Cardiac fibroblast (primary cell): ENCODE results near the gene RAMAC.

Experiments
- DNase-seq, 2 donors: peaks; one replicate each; pipeline versions ENCODE4 v3.0.0 to v3.0.0-alpha.2; 2010; ENCODE audit warnings: low read depth in 2 of 2
- H3K4me3 ChIP-seq, 2 donors: replicated peaks in 1 of 2; 1 replicate in 1 of 2; 2 replicates in 1 of 2; pipeline ENCODE4 v1.5.1; 2011; ENCODE audit warnings: low read depth in 2 of 2, low read length in 2 of 2, mild to moderate bottlenecking in 2 of 2, moderate library complexity in 1 of 2
- TF ChIP-seq, protein P1 (sequence below): IDR thresholded peaks from one replicate; pipeline ENCODE4 v1.5.1; 2011; ENCODE audit warnings: low read depth, mild to moderate bottlenecking, low read length, inconsistent platforms

Gene RAMAC

DNA sequence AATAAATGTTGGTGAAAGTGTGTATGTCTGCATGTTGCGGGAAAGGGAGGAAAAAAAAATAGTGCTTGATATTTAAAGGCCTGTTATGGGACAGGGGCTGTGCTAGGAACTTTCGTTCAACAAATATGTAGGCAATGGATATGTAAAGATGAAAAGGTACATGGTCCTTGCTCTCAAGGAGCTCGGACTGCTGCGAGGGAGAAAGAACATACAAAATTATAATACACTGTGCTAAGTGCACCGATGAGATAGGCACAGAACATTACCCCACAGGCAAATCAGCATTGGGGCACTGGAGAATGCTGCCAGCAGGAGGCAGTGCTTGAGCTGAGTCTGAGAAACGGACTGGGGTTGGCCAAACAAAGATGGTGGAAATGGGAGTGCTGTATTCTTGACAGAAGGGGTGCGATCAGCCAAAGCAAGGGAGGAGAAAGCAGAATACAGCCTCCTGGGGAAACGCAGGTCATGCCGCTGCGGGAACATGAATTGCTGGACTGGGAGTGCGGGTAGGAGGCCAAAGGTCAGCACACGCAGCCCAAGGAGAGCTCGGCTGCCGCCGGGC, 24.8 kb downstream of the RAMAC start:
- DNase-seq: peak; percentile 87 to 88
- peak overlapping the region; percentile 80 to 83 for H3K4me3 ChIP-seq
- TF ChIP-seq, protein P1, sequence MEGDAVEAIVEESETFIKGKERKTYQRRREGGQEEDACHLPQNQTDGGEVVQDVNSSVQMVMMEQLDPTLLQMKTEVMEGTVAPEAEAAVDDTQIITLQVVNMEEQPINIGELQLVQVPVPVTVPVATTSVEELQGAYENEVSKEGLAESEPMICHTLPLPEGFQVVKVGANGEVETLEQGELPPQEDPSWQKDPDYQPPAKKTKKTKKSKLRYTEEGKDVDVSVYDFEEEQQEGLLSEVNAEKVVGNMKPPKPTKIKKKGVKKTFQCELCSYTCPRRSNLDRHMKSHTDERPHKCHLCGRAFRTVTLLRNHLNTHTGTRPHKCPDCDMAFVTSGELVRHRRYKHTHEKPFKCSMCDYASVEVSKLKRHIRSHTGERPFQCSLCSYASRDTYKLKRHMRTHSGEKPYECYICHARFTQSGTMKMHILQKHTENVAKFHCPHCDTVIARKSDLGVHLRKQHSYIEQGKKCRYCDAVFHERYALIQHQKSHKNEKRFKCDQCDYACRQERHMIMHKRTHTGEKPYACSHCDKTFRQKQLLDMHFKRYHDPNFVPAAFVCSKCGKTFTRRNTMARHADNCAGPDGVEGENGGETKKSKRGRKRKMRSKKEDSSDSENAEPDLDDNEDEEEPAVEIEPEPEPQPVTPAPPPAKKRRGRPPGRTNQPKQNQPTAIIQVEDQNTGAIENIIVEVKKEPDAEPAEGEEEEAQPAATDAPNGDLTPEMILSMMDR: peak; percentile 94

DNA sequence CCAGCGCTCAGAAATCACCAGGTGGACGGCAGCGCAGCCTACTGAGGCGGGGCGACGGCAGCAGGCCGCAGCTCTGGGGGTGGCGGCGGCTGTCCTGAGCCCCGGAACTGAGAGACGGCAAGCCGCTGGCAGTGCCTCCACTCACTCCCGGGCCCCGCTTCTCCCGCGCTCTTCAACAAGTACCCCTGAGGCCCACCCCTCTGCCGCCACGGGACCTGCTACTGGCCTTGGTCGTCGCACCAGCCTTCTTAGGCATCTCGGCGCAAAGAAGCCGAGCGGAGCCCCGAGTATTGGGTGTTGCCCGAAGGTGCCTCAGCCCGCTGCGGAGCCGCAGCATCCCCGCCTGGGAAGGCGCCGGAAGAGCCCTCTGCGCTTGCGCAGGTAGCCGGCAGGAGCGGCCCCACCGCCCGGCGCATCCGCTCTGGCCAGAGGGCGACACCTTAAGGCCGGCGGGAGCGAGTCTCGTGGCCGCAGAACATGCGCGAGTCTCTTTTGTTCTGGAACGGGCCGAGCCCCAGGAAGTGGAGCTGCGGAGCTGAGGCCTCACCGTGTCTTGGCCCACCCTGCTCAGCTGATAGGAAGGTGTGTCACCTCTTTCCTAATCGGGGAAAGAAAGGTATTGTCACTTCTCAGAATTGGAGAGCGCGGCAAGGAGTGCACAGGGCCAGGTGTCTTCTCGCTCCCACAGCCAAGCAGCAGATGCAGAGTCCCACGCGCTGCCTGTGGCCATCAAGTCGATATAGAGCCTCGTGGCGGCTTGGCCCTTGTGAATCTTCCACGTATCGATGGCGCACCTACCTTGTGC, 25.5 kb downstream of the RAMAC start, which contains the start of gene C15orf40:
TSS of gene C15orf40 (minus strand) at position 369 of the 805 bp plus-strand sequence. CDS start at position 337, 32 bp downstream.
- TF ChIP-seq, protein P1: peak; percentile 60
- peak; percentile 90 to 94 for DNase-seq
- H3K4me3 ChIP-seq: peak within 1 kb of the TSS; percentile 80 to 83

DNA sequence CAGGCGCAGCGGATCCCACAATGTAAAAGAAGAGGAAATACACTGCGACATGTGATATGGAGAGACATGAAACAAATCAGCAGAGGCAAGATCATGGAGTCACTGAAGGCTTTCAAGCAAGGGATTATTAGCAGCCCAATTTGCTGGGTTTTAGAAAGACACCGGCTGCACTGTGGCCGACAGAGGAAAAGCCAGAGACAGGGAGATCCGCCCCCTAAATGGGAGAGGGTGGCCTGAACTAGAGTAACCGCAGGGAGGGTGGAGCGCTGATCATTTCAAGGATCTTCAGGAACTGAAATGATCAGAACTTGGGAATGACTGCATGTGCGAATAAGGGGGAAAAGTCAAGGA, 26.0 kb downstream of the RAMAC start:
- H3K4me3 ChIP-seq: peak overlapping the region; percentile 80 to 83
- TF ChIP-seq, protein P1: no peak
- DNase-seq: no peak

DNA sequence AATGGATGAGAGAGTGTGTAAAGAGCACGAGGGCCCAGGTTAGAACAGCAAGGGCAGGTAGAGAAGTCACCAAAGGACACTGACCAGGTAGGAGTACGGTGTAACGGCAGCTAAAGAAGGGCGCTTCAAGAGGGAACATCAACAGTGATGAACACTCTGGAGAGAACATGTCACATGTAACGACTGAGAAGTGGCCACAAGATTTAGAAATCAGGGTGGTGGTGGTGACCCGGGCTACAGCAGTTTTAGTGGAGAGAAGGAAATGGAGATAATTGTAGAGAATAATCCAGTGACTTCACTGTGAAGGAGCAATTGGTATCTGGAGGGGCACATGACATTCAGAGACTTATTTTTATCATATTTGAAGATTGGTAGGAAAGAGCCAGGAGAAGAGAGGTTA, 26.6 kb downstream of the RAMAC start:
- no peak overlapping the region for H3K4me3 ChIP-seq
- DNase-seq: no peak
- TF ChIP-seq, protein P1: no peak

DNA sequence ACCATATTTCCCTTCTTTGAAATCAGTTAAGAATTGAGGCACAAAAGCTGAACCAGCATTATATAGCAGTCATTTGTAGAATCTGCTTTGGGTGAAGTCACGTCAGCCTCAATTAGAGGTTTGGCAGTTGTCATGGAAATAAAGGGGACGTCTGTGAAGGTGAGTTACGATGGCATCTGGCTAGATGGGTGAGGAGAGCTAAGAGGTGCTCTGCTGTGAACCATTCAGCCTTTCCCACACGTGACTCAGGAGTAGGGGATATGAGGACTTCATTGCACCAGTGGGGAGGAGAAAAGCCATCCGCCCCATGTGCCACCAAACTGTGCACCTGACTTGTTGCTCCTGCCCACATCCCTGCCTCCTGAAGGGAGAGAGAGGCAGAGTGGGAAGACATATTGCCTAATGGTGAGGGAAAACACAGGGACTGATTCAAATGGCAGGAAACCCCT, 28.2 kb downstream of the RAMAC start:
- no peak for DNase-seq
- no peak overlapping the region for H3K4me3 ChIP-seq
- TF ChIP-seq, protein P1: no peak

DNA sequence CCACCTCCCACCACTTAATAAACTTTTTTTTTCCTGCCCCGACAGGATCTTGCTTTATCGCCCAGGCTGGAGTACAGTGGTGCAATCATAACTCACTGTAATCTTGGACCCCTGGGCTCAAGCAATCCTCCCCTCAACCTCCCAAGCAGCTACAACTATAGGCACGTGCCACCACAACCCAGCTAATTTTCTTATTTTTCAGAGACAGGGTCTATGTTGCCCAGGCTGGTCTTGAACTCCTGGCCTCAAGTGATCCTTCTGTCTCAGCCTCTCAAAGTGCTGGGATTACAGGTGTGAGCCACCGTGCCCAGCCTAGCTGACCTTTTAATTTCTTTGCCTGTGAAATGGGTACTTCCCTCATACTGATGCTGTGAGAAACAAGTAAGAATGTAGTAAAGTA, 29.4 kb downstream of the RAMAC start:
- TF ChIP-seq, protein P1: no peak
- no peak for DNase-seq
- H3K4me3 ChIP-seq: no peak overlapping the region
